GM12801 (cell line): ENCODE data around the gene BAD.

Experiments used
- CTCF ChIP-seq: IDR thresholded peaks from one replicate; pipeline ENCODE4 v1.5.1; 2011; ENCODE audit warnings: control low read depth; ENCODE audit not compliant: insufficient read length; ENCODE audit errors: extremely low read depth

The BAD gene

GRCh38 chr11:64303109-64304031, 18.9 kb upstream of the BAD start:
- no peak for TF ChIP-seq CTCF

- TF ChIP-seq CTCF, result no peak
These were observed 15.6 kb upstream of the BAD start, which contains the start of gene CATSPERZ for GRCh38 chr11:64299847-64300648. CATSPERZ (plus strand) TSS chr11:64300358; CDS start chr11:64300411, 53 bp downstream.

DNA sequence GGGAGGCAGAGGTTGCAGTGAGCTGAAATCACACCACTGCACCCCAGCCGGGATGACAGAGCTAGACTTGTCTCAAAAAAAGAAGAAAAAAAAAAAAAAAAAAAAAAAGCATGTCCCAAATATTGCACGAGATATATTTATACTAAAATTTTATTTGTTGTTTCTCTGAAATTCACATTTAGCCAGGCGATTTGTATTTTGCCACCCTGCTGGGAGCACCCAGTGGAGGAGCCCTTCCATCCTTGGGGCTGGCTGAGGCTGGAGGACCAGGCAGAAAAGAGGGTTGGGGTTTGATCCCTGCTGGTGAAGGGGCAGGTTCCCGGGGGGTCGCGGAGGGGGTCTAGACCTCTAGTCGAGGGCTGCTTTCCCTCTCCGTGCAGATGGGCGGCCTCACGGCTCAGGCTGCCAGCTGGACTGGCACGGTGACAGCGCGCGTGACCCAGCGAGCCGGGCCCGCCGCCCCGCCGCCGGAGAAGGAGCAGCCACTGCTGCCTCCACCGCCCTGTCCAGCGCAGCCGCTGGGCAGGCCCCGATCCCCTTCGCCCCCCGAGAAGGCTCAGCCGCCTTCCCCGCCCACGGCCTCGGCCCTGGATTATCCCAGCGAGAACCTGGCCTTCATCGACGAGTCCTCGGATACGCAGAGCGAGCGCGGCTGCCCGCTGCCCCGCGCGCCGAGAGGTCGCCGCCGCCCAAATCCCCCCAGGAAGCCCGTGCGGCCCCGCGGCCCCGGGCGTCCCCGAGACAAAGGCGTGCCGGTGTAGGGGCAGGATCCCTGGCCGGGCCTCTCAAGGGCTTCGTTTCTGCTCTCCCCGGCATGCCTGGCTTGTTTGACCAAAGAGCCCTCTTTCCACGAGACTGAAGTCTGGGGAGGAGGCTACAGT, 14.7 kb upstream of the BAD start:
- no peak for TF ChIP-seq CTCF

GRCh38 chr11:64297699-64298358, 13.4 kb upstream of the BAD start:
- no peak for TF ChIP-seq CTCF

GRCh38 chr11:64296830-64297698, 12.6 kb upstream of the BAD start:
- TF ChIP-seq CTCF, result no peak

DNA sequence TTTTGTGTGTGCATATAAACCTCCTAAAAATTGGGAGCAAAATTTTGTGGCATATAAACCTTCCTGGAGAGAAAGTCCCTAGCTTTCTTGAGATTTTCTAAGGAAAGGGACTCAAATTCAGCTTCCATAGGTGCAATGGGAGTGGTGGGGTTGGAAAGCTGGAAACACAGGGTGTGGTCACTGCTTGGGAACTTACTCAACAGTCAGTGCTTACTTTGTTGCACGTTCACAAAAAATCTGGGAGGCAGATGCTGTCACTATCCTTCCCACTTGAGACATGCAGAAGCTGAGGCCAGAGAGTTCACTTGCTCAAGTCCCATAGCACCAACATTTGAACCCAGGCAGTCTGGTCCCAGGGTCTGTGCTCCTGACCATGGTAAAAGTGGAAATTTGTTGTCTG, 11.8 kb upstream of the BAD start:
- no peak for TF ChIP-seq CTCF
